Right lobe of liver (tissue), 4 donors: ENCODE data around the gene IFFO2.

ENCODE experiments used
- POLR2A ChIP-seq: fragments of 450-650 bp; IDR thresholded peaks from one replicate; pipeline ENCODE4 v1.6.1; 2017; ENCODE audit warnings: antibody characterized with exemption, mild to moderate bottlenecking
- TF ChIP-seq, protein P1 (sequence below), 4 donors: fragments of 200-600 bp in 3 of 4; fragments of 450-650 bp in 1 of 4; IDR thresholded peaks; one replicate each; pipeline versions ENCODE4 v1.5.1 to v1.8.0; 2016 to 2022; ENCODE audit warnings: antibody characterized with exemption in 4 of 4, mild to moderate bottlenecking in 2 of 4
- donor health status: DM: no; HTN: no; CAD: no.
- donor health status: DM: no; HTN: no; CAD: no.
- donor health status: DM: no; HTN: yes; CAD: no.

GRCh38 chr1:18956193-18957135 lies at the start of gene IFFO2:
- TF ChIP-seq, protein P1, sequence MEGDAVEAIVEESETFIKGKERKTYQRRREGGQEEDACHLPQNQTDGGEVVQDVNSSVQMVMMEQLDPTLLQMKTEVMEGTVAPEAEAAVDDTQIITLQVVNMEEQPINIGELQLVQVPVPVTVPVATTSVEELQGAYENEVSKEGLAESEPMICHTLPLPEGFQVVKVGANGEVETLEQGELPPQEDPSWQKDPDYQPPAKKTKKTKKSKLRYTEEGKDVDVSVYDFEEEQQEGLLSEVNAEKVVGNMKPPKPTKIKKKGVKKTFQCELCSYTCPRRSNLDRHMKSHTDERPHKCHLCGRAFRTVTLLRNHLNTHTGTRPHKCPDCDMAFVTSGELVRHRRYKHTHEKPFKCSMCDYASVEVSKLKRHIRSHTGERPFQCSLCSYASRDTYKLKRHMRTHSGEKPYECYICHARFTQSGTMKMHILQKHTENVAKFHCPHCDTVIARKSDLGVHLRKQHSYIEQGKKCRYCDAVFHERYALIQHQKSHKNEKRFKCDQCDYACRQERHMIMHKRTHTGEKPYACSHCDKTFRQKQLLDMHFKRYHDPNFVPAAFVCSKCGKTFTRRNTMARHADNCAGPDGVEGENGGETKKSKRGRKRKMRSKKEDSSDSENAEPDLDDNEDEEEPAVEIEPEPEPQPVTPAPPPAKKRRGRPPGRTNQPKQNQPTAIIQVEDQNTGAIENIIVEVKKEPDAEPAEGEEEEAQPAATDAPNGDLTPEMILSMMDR (IDR thresholded peaks at IDR 0.05): no peak
- peak; percentile 95 for TF ChIP-seq POLR2A
